Upper lobe of right lung (tissue), 1 donor: ENCODE results near the gene NSUN2. TPM values are rescaled to one million over a fixed set of nuclear protein-coding genes. Genes with fewer than 3 reads are reported as not detected.

ENCODE experiments used
- ATAC-seq: fragments of 200-7000 bp; cut with Tn5 transposase; one replicate; pipeline ENCODE4 v1.9.1; 2020; ENCODE audit warnings: mild to moderate bottlenecking, moderate library complexity
- DNase-seq: peaks from one replicate; pipeline ENCODE4 v3.0.0-alpha.2; 2020
- H3K27ac ChIP-seq: fragments of 200-600 bp; one replicate; pipeline ENCODE4 v1.8.0; 2022
- H3K27me3 ChIP-seq: fragments of 200-600 bp; one replicate; pipeline ENCODE4 v1.8.0; 2022; ENCODE audit warnings: mild to moderate bottlenecking
- H3K36me3 ChIP-seq: fragments of 200-600 bp; one replicate; pipeline ENCODE4 v1.8.0; 2022
- H3K4me1 ChIP-seq: fragments of 200-600 bp; one replicate; pipeline ENCODE4 v1.8.0; 2022
- H3K4me3 ChIP-seq: fragments of 200-600 bp; one replicate; pipeline ENCODE4 v1.8.0; 2022; ENCODE audit warnings: mild to moderate bottlenecking
- H3K9me3 ChIP-seq: fragments of 200-600 bp; one replicate; pipeline ENCODE4 v1.8.0; 2022
- intact Hi-C: fragments of 100-400 bp; cut with DNase I; formaldehyde crosslinking; loops from one replicate; pipeline ENCODE4 v1.11.0; 2022
- total RNA-seq: library from RNA; stranded (reverse); fragmentation: NEBNext Ultra II Directional; extraction: Animal tissue kit (Norgen Biotek cat#: 25700); gene quantifications from one replicate; pipeline ENCODE4 v1.2.1, GENCODE V29; 2021
- TF ChIP-seq, protein P1 (sequence below): fragments of 200-600 bp; IDR thresholded peaks from one replicate; pipeline ENCODE4 v1.8.0; 2022; ENCODE audit warnings: antibody characterized with exemption
- donor health status: DM: no; HTN: yes; CAD: no; lungs with severe emphysema.

Gene NSUN2
- total RNA-seq, 1 donor from 2014 or later = 46.4 TPM

DNA sequence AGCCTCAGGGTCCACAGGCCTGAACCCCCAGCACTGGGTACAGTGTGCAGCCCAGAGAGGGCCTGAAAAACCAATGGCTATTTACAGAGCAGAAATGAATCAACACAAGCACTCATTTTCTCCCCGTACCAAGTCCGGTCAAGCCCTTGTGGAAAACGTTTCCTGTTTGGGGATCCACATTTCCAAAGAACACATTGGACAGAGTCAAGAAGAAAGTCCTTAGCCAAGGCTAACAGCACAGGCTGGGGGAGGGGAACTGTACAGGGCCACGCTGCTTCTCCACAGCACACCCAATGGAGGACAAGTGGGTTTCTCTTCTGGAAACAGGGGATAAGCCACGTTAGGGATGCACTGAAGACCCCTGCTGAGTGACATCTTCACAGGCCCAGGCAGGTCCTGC lies 62.3 kb downstream of the NSUN2 start:
- no peak overlapping the region for H3K4me3 ChIP-seq
- no peaks in the 10 kb centered on the region for H3K36me3 ChIP-seq
- intact Hi-C loops = no loop called here
- no peaks in the 10 kb centered on the region for H3K9me3 ChIP-seq
- H3K27ac ChIP-seq = no peak overlapping the region
- H3K4me1 ChIP-seq = no peaks in the 10 kb centered on the region
- TF ChIP-seq, protein P1, sequence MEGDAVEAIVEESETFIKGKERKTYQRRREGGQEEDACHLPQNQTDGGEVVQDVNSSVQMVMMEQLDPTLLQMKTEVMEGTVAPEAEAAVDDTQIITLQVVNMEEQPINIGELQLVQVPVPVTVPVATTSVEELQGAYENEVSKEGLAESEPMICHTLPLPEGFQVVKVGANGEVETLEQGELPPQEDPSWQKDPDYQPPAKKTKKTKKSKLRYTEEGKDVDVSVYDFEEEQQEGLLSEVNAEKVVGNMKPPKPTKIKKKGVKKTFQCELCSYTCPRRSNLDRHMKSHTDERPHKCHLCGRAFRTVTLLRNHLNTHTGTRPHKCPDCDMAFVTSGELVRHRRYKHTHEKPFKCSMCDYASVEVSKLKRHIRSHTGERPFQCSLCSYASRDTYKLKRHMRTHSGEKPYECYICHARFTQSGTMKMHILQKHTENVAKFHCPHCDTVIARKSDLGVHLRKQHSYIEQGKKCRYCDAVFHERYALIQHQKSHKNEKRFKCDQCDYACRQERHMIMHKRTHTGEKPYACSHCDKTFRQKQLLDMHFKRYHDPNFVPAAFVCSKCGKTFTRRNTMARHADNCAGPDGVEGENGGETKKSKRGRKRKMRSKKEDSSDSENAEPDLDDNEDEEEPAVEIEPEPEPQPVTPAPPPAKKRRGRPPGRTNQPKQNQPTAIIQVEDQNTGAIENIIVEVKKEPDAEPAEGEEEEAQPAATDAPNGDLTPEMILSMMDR = no peak
- no peaks in the 10 kb centered on the region for H3K27me3 ChIP-seq
- no peak for ATAC-seq
- DNase-seq = no peak

DNA sequence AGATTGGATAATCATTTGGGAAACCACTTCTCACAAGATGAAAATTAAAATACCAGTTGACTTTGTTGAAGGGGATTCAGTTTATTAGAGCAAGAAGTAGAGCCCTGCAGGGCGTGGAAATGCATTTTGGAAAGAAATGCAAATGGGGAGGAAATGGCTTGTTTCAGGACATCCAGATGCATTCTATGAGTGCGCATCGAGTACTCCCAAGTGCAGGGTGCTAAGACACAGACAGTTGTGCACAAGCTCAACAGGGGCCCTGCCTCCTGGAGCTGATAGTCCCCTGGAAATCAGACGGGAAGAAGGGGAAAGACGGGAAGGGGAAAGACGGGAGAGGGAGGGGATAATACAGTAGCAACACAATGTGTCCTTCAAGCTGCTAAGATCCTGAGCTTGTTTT lies 64.0 kb downstream of the NSUN2 start:
- H3K27me3 ChIP-seq = no peaks in the 10 kb centered on the region
- TF ChIP-seq, protein P1 = no peak
- no peak overlapping the region for H3K4me3 ChIP-seq
- ATAC-seq = no peak
- H3K36me3 ChIP-seq = no peaks in the 10 kb centered on the region
- H3K27ac ChIP-seq = no peak overlapping the region
- no peaks in the 10 kb centered on the region for H3K9me3 ChIP-seq
- intact Hi-C loops = no loop called here
- H3K4me1 ChIP-seq = no peaks in the 10 kb centered on the region
- no peak for DNase-seq

DNA sequence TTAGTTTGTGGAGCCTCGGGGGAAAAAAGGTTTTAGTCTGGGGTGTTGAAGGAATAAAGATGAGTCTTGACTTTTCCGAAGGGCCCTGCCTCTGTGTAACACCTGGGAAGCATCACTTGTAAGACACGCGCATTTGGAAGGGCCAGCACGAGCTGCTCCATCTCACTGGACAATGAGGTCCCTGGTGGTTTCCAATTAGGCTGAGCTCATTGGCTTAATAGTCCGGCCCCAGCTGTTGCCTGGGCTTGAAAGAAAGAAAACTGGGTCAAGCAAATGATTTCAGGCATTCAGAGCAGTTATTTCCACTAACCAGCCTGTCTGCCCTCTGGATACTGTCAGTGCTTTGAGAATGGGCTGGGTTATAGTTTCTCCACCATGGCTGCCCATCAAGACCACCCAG lies 64.5 kb downstream of the NSUN2 start:
- Histone ChIP-seq H3K9me3 (no peaks in the 10 kb centered on the region), H3K27ac (no peak overlapping the region), H3K27me3 (no peaks in the 10 kb centered on the region), H3K4me1 (no peaks in the 10 kb centered on the region), H3K36me3 (no peaks in the 10 kb centered on the region), H3K4me3 (no peak overlapping the region)
- ATAC-seq = no peak
- intact Hi-C loops = no loop called here
- TF ChIP-seq, protein P1 = no peak
- no peak for DNase-seq

DNA sequence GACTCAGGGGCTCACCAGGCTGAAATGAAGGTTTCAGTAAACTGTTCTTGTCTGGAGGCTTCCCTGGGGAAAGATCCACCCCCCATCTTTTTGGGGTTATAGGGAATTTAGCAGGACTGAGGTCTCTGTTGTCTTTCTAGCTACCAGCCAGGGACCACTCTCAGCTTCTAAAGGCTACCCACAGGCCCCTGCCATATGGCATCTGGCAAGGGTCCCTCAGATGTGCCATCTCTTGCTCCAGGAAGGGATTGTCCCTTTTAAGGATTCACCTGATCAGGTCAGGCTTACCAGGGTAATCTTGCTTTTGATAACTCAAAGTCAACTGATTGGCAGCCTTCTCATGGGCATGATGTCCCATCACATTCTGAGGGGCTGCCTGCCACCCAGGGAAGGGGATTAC lies 65.0 kb downstream of the NSUN2 start:
- TF ChIP-seq, protein P1 = no peak
- DNase-seq (no peak), ATAC-seq (no peak)
- Histone ChIP-seq H3K36me3 (no peaks in the 10 kb centered on the region), H3K9me3 (no peaks in the 10 kb centered on the region), H3K27ac (no peak overlapping the region), H3K4me1 (no peaks in the 10 kb centered on the region), H3K4me3 (no peak overlapping the region), H3K27me3 (no peaks in the 10 kb centered on the region)
- intact Hi-C loops = no loop called here

DNA sequence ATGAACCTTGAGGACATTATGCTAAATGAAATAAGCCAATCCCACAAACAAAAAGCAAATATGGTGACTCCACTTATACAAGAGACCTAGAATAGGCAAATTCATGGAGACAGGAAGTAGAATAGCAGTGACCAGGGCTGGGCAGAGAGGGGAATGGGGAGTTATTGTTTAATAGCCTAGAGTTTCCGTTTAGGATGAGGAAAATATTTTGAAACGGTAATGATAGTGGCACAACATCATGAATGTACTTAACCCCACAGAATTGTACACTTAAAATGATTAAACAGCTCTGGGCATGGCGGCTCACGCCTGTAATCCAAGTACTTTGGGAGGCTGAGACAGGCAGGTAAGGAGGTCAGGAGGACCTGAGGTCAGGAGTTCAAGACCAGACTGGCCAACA lies 65.8 kb downstream of the NSUN2 start:
- ATAC-seq (no peak), DNase-seq (no peak)
- no peaks in the 10 kb centered on the region for H3K4me1 ChIP-seq
- intact Hi-C loops = no loop called here
- H3K36me3 ChIP-seq = no peaks in the 10 kb centered on the region
- no peaks in the 10 kb centered on the region for H3K9me3 ChIP-seq
- no peaks in the 10 kb centered on the region for H3K27me3 ChIP-seq
- H3K27ac ChIP-seq = no peak overlapping the region
- no peak overlapping the region for H3K4me3 ChIP-seq
- TF ChIP-seq, protein P1 = no peak

DNA sequence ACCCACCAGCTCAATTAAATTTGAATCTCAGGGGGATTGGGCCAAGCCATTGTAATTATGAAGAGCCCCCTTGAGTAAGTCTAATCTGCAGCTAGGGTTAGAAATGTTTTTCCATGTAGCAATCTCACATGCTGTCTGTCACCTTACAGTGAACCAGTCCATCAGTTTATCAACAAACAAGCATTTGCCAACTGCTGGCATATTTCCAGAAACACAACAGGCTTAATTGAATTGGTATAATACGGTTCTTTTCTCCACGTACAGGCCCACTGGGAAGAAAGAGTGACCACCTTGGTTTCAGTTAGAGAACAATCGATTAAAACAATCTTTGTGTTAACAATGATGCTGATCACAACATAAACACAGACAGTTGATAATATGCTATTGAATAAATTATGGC lies 67.4 kb downstream of the NSUN2 start:
- Histone ChIP-seq H3K36me3 (no peaks in the 10 kb centered on the region), H3K4me3 (no peak overlapping the region), H3K9me3 (no peaks in the 10 kb centered on the region), H3K27me3 (no peaks in the 10 kb centered on the region), H3K27ac (no peak overlapping the region), H3K4me1 (no peaks in the 10 kb centered on the region)
- TF ChIP-seq, protein P1 = no peak
- ATAC-seq (no peak), DNase-seq (no peak)
- intact Hi-C loops = no loop called here
